Stimulated activated CD8-positive, alpha-beta memory T cell treated with anti-CD3 and anti-CD28 coated beads, Interleukin-4, amount 100 ng/mL, for 4 hours (primary cell): ENCODE data around the gene SLC39A11.
"Not testable (repeated sequence)": the region's sequence is repeated elsewhere in the genome, so short reads cannot be mapped to it uniquely, and the experiment has no call there.

ENCODE experiments used
- DNase-seq, 2 donors: peaks; one replicate each; pipeline ENCODE4 v3.0.0-alpha.2; 2020; ENCODE audit warnings: low read depth in 2 of 2, low spot score in 1 of 2

Gene SLC39A11

GRCh38 chr17:72765368-72766153 lies 326.9 kb downstream of the SLC39A11 start:
- DNase-seq: no peak

GRCh38 chr17:72764632-72765041 lies 327.9 kb downstream of the SLC39A11 start:
- DNase-seq: no peak

GRCh38 chr17:72763981-72764380 lies 328.5 kb downstream of the SLC39A11 start:
- DNase-seq: no peak

- DNase-seq: not testable (repeated sequence)
Observed at GRCh38 chr17:72761893-72762575, 330.5 kb downstream of the SLC39A11 start.

GRCh38 chr17:72761431-72761830 lies 331.1 kb downstream of the SLC39A11 start:
- no peak for DNase-seq

- DNase-seq: no peak
Observed at GRCh38 chr17:72760368-72760767, 332.1 kb downstream of the SLC39A11 start.

GRCh38 chr17:72759301-72759700 lies 333.2 kb downstream of the SLC39A11 start:
- no peak for DNase-seq

GRCh38 chr17:72756256-72756655 lies 336.2 kb downstream of the SLC39A11 start:
- DNase-seq: no peak

- DNase-seq: no peak
Observed at GRCh38 chr17:72754513-72754912, 338.0 kb downstream of the SLC39A11 start.

- DNase-seq: no peak
Observed at GRCh38 chr17:72751746-72752145, 340.7 kb downstream of the SLC39A11 start.

GRCh38 chr17:72749119-72749572 lies 343.3 kb downstream of the SLC39A11 start:
- no peak for DNase-seq

- DNase-seq: no peak
Observed at GRCh38 chr17:72747501-72747900, 345.0 kb downstream of the SLC39A11 start.

- no peak for DNase-seq
Observed at GRCh38 chr17:72745241-72745640, 347.2 kb downstream of the SLC39A11 start.

- DNase-seq: no peak
Observed at GRCh38 chr17:72743037-72743467, 349.4 kb downstream of the SLC39A11 start.

GRCh38 chr17:72737151-72737690 lies 355.3 kb downstream of the SLC39A11 start:
- no peak for DNase-seq

- no peak for DNase-seq
Observed at GRCh38 chr17:72735592-72735991, 356.9 kb downstream of the SLC39A11 start.

- no peak for DNase-seq
Observed at GRCh38 chr17:72735048-72735447, 357.4 kb downstream of the SLC39A11 start.

- DNase-seq: no peak
Observed at GRCh38 chr17:72734613-72735012, 357.9 kb downstream of the SLC39A11 start.

GRCh38 chr17:72733619-72734282 lies 358.7 kb downstream of the SLC39A11 start:
- no peak for DNase-seq

- no peak for DNase-seq
Observed at GRCh38 chr17:72732893-72733618, 359.4 kb downstream of the SLC39A11 start.

GRCh38 chr17:72730077-72730476 lies 362.4 kb downstream of the SLC39A11 start:
- no peak for DNase-seq
